Lung (tissue), 12 donors: Measurements from ENCODE around the gene DCAF8. TPM values are rescaled to one million over a fixed set of nuclear protein-coding genes. Genes with fewer than 3 reads are reported as not detected.

Experiments
- ATAC-seq: fragments of 200-7000 bp; cut with Tn5 transposase; one replicate; pipeline ENCODE4 v1.9.1; 2020; ENCODE audit warnings: moderate number of reproducible peaks; ENCODE audit not compliant: insufficient read depth, low FRiP score
- DNase-seq, 3 donors: peaks; one replicate each; pipeline ENCODE4 v3.0.0-alpha.2; 2013 to 2017
- H3K27ac ChIP-seq, 2 donors: one replicate each; pipeline ENCODE4 v1.5.1; 2013; ENCODE audit warnings: mild to moderate bottlenecking in 2 of 2, moderate library complexity in 2 of 2, control low read depth in 1 of 2, inconsistent platforms in 1 of 2, low read depth in 1 of 2, low read length in 1 of 2
- H3K27me3 ChIP-seq, 3 donors: one replicate each; pipeline ENCODE4 v1.5.1; 2013; ENCODE audit warnings: low read length in 2 of 3; ENCODE audit not compliant: control insufficient read depth in 3 of 3, insufficient read depth in 3 of 3
- H3K36me3 ChIP-seq, 4 donors: one replicate each; pipeline ENCODE4 v1.5.1; 2013; ENCODE audit warnings: low read length in 4 of 4, mild to moderate bottlenecking in 1 of 4, moderate library complexity in 1 of 4; ENCODE audit not compliant: control insufficient read depth in 4 of 4, insufficient read depth in 4 of 4
- H3K4me1 ChIP-seq, 5 donors: one replicate each; pipeline ENCODE4 v1.5.1; 2013; ENCODE audit warnings: low read length in 5 of 5, mild to moderate bottlenecking in 2 of 5, moderate library complexity in 1 of 5; ENCODE audit not compliant: control insufficient read depth in 5 of 5, insufficient read depth in 5 of 5
- H3K4me3 ChIP-seq: one replicate; pipeline ENCODE4 v1.5.1; 2013; ENCODE audit warnings: mild to moderate bottlenecking, control low read depth, moderate library complexity
- H3K9ac ChIP-seq, 2 donors: one replicate each; pipeline ENCODE4 v1.5.1; 2013; ENCODE audit warnings: low read length in 2 of 2, control low read depth in 1 of 2; ENCODE audit not compliant: insufficient read depth in 1 of 2
- H3K9me3 ChIP-seq, 4 donors: one replicate each; pipeline ENCODE4 v1.5.1; 2013; ENCODE audit warnings: low read length in 3 of 4, mild to moderate bottlenecking in 1 of 4, moderate library complexity in 1 of 4; ENCODE audit not compliant: control insufficient read depth in 4 of 4, insufficient read depth in 3 of 4
- CTCF ChIP-seq: IDR thresholded peaks from 2 replicates; pipeline ENCODE4 v1.5.1; 2012; ENCODE audit warnings: mild to moderate bottlenecking; ENCODE audit errors: control extremely low read depth, extremely low read depth
- WGBS, 2 donors: extraction: QIAGEN DNeasy Blood & Tissue Kit; methylation state at CpG; one replicate each; pipeline ENCODE4 v1.1.7; 2013; 5-methylcytosine and 5-hydroxymethylcytosine counted together
- polyA plus RNA-seq, 2 donors: library from polyadenylated mRNA; stranded (reverse); fragments of 200-250 nt; gene quantifications; one replicate each; pipeline ENCODE4 v1.2.1, GENCODE V29; 2013
- total RNA-seq, 2 donors: library from RNA; depleted of rRNA in 1 of 2; stranded (reverse); fragments of >200 nt in 1 of 2; gene quantifications; one replicate each; pipeline ENCODE4 v1.2.1, GENCODE V29; 2014 to 2021
- donor health status: control.
- donor health status: control.
- donor health status: Bipolar disorder and iron deficiency.
- donor health status: healthy.
- donor health status: DM: yes; HTN: yes; CAD: no.

DCAF8 gene
- total and polyA plus RNA-seq, 4 donors = 64.0 to 207 (median 88.1) TPM

GRCh38 chr1:160210561-160210960 is 51.8 kb downstream of the DCAF8 start:
- no peak overlapping the region for H3K4me3 ChIP-seq
- H3K27me3 ChIP-seq = no peaks in the 10 kb centered on the region
- peak overlapping the region in 1 of 2 donors; percentile 23 for H3K9ac ChIP-seq
- ATAC-seq (no peak), DNase-seq (no peak)
- 67 to 73% methylated on average over 5 of the region's 5 CpGs for WGBS, 2 donors
- no peak for TF ChIP-seq CTCF
- H3K4me1 ChIP-seq = peaks cover 13 to 44% (median 29%) of the 10 kb centered on the region in 5 donors
- no peak overlapping the region for H3K27ac ChIP-seq
- peaks cover 22 to 51% (median 42%) of the 10 kb centered on the region in 4 donors for H3K36me3 ChIP-seq
- H3K9me3 ChIP-seq = peaks cover 0 to 3% (median 0%) of the 10 kb centered on the region in 4 donors

- 53 to 66% methylated on average over 7 of the region's 7 CpGs for WGBS, 2 donors
- ATAC-seq (no peak), DNase-seq (peak in 2 of 3 donors; percentile 31 to 47)
- peaks cover 22 to 44% (median 36%) of the 10 kb centered on the region in 4 donors for H3K36me3 ChIP-seq
- H3K9ac ChIP-seq = peak overlapping the region in 1 of 2 donors; percentile 23
- peak overlapping the region; percentile 11 to 24 for H3K27ac ChIP-seq
- no peak for TF ChIP-seq CTCF
- H3K4me3 ChIP-seq = no peak overlapping the region
- H3K9me3 ChIP-seq = peaks cover 0 to 3% (median 0%) of the 10 kb centered on the region in 4 donors
- H3K27me3 ChIP-seq = no peaks in the 10 kb centered on the region
- peaks cover 13 to 49% (median 34%) of the 10 kb centered on the region in 5 donors for H3K4me1 ChIP-seq
Measured at GRCh38 chr1:160209321-160210046, 52.9 kb downstream of the DCAF8 start.

GRCh38 chr1:160208557-160209320 is 53.6 kb downstream of the DCAF8 start:
- no peak for ATAC-seq
- H3K27ac ChIP-seq = peak overlapping the region; percentile 11 to 36
- H3K4me3 ChIP-seq = no peak overlapping the region
- H3K9ac ChIP-seq = no peak overlapping the region
- no peak for TF ChIP-seq CTCF
- H3K36me3 ChIP-seq = peaks cover 22 to 37% (median 28%) of the 10 kb centered on the region in 4 donors
- 61 to 74% methylated on average over 6 of the region's 6 CpGs for WGBS, 2 donors
- H3K4me1 ChIP-seq = peaks cover 13 to 52% (median 35%) of the 10 kb centered on the region in 5 donors
- peaks cover 0 to 3% (median 0%) of the 10 kb centered on the region in 4 donors for H3K9me3 ChIP-seq
- no peak for DNase-seq
- H3K27me3 ChIP-seq = no peaks in the 10 kb centered on the region
